HepG2 (cell line): Measurements from ENCODE around the gene MAPK8IP3. TPM values are rescaled to one million over a fixed set of nuclear protein-coding genes. Genes with fewer than 3 reads are reported as not detected.
A peak's percentile ranks its signal among the peaks of the same experiment; 100 is the strongest.

Experiments used
- ATAD3A ChIP-seq: sonication (generic); formaldehyde crosslinking; IDR thresholded peaks from 2 replicates; pipeline ENCODE4 v1.4.0; 2020; ENCODE audit warnings: missing genetic modification reagents
- CEBPG ChIP-seq: IDR thresholded peaks from 2 replicates; pipeline ENCODE4 v1.6.1; 2016
- FOXM1 ChIP-seq: sonication (generic); formaldehyde crosslinking; IDR thresholded peaks from 2 replicates; pipeline ENCODE4 v1.5.0; 2020; ENCODE audit warnings: missing genetic modification reagents
- GPBP1L1 ChIP-seq: sonication (generic); formaldehyde crosslinking; IDR thresholded peaks from 2 replicates; pipeline ENCODE4 v1.5.0; 2020; ENCODE audit warnings: mild to moderate bottlenecking, missing genetic modification reagents
- KIAA2018 ChIP-seq: sonication (generic); formaldehyde crosslinking; IDR thresholded peaks from 2 replicates; pipeline ENCODE4 v1.5.0; 2020; ENCODE audit warnings: mild to moderate bottlenecking, missing genetic modification reagents, borderline replicate concordance
- MAX ChIP-seq: IDR thresholded peaks from 2 replicates; pipeline ENCODE4 v1.6.1; 2012; ENCODE audit warnings: inconsistent platforms
- MEIS2 ChIP-seq: sonication (generic); formaldehyde crosslinking; IDR thresholded peaks from 2 replicates; pipeline ENCODE4 v1.9.0; 2021; ENCODE audit warnings: mild to moderate bottlenecking, missing genetic modification reagents
- NBN ChIP-seq: fragments of 450-650 bp; conservative IDR thresholded peaks from 2 replicates; pipeline ENCODE4 v1.6.1; 2017
- PHF8 ChIP-seq: sonication (generic); formaldehyde crosslinking; IDR thresholded peaks from 2 replicates; pipeline ENCODE4 v1.5.0; 2020; ENCODE audit warnings: missing genetic modification reagents
- RXRB ChIP-seq: IDR thresholded peaks from 2 replicates; pipeline ENCODE4 v1.6.1; 2016; ENCODE audit warnings: borderline replicate concordance, missing genetic modification reagents, missing compliant biosample characterization
- ZBTB39 ChIP-seq: sonication (generic); formaldehyde crosslinking; IDR thresholded peaks from 2 replicates; pipeline ENCODE4 v1.5.0; 2020; ENCODE audit warnings: missing genetic modification reagents
- ZFY ChIP-seq: sonication (generic); formaldehyde crosslinking; IDR thresholded peaks from 2 replicates; pipeline ENCODE4 v1.4.0; 2020; ENCODE audit warnings: missing genetic modification reagents
- ZNF441 ChIP-seq: sonication (generic); formaldehyde crosslinking; IDR thresholded peaks from 2 replicates; pipeline ENCODE4 v1.7.0; 2021; ENCODE audit warnings: missing genetic modification reagents, borderline replicate concordance
- ZNF558 ChIP-seq: sonication (generic); formaldehyde crosslinking; IDR thresholded peaks from 2 replicates; pipeline ENCODE4 v1.9.0; 2022; ENCODE audit warnings: mild to moderate bottlenecking, missing genetic modification reagents, borderline replicate concordance
- ZNF598 ChIP-seq: sonication (generic); formaldehyde crosslinking; IDR thresholded peaks from 2 replicates; pipeline ENCODE4 v1.5.1; 2020; ENCODE audit warnings: mild to moderate bottlenecking, missing genetic modification reagents, borderline replicate concordance
- polyA plus RNA-seq, 8 experiments: library from polyadenylated mRNA; depleted of rRNA in 3 of 8; stranded (reverse) in 7 of 8; unstranded in 1 of 8; fragments of >200 nt; fragmentation: Illumina TruSeq in 4 of 8; extraction: Trizol in 4 of 8; gene quantifications; 2 replicates each; pipeline versions ENCODE4 v1.2.1 to v1.2.3, GENCODE V29; 2011 to 2016; ENCODE audit warnings: low read depth in 4 of 8, missing spikeins in 1 of 8, mixed read lengths in 1 of 8; ENCODE audit not compliant: insufficient read depth in 1 of 8
- total RNA-seq, 5 experiments: library from RNA; depleted of rRNA; stranded (reverse); fragments of >200 nt; fragmentation: Illumina TruSeq; extraction: Trizol; gene quantifications; 2 replicates each; pipeline ENCODE4 v1.2.3, GENCODE V29; 2016; ENCODE audit warnings: low read depth in 1 of 5
- TF ChIP-seq, protein P1 (sequence below): sonication (generic); formaldehyde crosslinking; IDR thresholded peaks from 2 replicates; pipeline ENCODE4 v1.4.0; 2020; ENCODE audit warnings: missing genetic modification reagents

The MAPK8IP3 gene
- total and polyA plus RNA-seq, 2 of the 13 experiments (the other 11 are each of a cell fraction or from before 2014, with no cell fraction given), result 25.1 to 41.7 TPM

DNA sequence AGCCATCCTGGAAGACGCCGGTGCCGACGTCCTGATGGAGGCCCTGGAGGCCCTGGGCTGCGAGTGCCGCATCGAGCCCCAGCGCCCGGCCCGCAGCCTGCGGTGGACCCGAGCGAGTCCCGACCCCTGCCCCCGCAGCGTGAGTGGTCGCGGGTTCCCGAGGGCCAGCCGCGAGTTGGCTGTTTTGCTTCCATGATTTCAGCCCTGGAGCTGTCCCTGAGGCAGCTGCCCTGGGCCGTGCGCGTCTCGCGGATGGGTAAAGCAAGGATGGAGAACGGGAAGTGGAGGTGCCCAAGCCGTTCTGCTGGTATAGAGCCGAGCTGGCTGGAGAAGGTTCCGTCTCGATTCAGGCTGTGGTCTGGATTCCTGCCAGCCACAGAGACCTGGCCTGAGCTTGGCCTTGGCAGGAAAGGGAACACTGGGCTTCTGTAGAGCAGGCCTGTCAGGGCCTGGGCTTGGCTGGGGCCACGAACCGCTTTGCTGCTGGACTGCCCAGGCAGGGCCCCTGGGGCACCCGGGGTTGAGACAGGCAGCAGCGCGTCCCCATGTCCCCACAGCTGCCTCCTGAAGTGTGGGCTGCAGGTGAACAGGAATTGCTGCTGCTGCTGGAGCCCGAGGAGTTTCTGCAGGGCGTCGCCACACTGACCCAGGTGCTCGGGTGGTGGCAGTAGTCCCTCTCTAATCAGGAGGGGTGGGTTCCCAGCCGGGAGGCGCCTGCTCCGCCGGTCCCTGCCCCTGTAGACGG is 67.9 kb downstream of the MAPK8IP3 start (continued):
- TF ChIP-seq ZNF558 (CRISPR knock-in tag), result no peak
- TF ChIP-seq MAX, result no peak
- no peak for TF ChIP-seq RXRB
- TF ChIP-seq PHF8, result no peak
- no peak for TF ChIP-seq FOXM1 (CRISPR knock-in tag)
- TF ChIP-seq MEIS2, result no peak
- TF ChIP-seq ZNF598, result peak; percentile 54; the same call in 1 of the 2 replicates
- TF ChIP-seq ATAD3A (CRISPR knock-in tag), result no peak
- no peak for TF ChIP-seq ZBTB39 (CRISPR knock-in tag)
- TF ChIP-seq GPBP1L1, result no peak
- TF ChIP-seq NBN, result no peak
- no peak for TF ChIP-seq ZFY (CRISPR knock-in tag)
- TF ChIP-seq KIAA2018 (CRISPR knock-in tag), result no peak
- TF ChIP-seq CEBPG (CRISPR knock-in tag), result no peak
- TF ChIP-seq, protein P1, sequence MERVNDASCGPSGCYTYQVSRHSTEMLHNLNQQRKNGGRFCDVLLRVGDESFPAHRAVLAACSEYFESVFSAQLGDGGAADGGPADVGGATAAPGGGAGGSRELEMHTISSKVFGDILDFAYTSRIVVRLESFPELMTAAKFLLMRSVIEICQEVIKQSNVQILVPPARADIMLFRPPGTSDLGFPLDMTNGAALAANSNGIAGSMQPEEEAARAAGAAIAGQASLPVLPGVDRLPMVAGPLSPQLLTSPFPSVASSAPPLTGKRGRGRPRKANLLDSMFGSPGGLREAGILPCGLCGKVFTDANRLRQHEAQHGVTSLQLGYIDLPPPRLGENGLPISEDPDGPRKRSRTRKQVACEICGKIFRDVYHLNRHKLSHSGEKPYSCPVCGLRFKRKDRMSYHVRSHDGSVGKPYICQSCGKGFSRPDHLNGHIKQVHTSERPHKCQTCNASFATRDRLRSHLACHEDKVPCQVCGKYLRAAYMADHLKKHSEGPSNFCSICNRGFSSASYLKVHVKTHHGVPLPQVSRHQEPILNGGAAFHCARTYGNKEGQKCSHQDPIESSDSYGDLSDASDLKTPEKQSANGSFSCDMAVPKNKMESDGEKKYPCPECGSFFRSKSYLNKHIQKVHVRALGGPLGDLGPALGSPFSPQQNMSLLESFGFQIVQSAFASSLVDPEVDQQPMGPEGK, result no peak
- TF ChIP-seq ZNF441 (CRISPR knock-in tag), result 0 out of 2 replicates have a peak, but pooled peaks have one; percentile 17
